CD4-positive, alpha-beta T cell treated with Interleukin-12 subunit alpha and Interleukin-12 subunit beta, for 1 hour (primary cell): ENCODE measurements around the gene TAF8.
"Not testable (repeated sequence)": the region's sequence is repeated elsewhere in the genome, so short reads cannot be mapped to it uniquely, and the experiment has no call there.

Experiments
- DNase-seq: peaks from one replicate; pipeline ENCODE4 v3.0.0-alpha.2; 2020

TAF8 gene, protein sequence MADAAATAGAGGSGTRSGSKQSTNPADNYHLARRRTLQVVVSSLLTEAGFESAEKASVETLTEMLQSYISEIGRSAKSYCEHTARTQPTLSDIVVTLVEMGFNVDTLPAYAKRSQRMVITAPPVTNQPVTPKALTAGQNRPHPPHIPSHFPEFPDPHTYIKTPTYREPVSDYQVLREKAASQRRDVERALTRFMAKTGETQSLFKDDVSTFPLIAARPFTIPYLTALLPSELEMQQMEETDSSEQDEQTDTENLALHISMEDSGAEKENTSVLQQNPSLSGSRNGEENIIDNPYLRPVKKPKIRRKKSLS

DNA sequence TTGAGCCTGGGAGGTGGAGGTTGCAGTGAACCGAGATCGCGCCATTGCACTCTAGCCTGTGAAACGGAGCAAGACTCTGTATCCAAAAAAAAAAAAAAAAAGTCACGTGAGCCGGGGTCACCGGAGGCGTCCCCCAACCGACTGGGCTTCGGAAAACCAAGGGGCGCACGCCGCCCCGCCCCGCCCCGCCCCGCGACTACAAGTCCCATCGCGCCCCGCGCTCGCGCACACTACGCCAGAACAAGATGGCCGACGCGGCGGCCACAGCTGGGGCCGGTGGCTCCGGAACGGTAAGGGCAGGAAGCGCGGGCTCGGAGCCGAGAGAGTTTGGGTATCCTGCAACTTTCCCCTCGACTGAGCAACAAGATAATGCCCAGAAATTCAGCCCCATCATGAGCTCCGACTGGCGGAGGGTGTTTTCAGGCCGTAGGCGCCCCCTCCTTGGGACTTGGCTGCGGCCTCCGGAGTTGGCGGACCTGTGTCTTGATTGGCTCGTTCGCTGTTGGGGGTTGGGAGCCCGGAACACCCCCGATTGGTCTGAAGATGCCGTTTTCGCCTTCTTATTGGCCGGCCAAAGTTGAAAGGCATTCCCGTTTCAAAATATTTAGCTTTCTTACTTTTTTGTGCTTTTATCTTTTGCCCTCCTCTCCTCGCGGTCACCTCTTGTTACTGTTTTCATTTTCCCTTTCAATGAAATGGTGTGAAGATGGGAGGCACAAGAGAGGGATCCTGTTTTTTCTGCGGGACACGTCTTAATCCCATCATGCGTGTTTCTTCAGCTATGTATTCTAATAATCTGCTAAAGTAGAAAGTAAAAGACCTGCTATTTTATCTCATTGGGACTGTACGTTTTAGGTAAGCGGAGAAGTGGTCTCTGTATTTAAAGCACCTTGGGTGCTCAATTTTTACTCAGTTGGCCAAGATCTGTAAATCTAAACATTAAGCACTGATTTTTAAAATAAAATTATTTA is at the start of gene TAF8:
Gene TAF8, plus strand, starts transcription at position 228 of the 971 bp plus-strand sequence. Its CDS starts 18 bp downstream, at position 246.
- DNase-seq, result peak; percentile 91

DNA sequence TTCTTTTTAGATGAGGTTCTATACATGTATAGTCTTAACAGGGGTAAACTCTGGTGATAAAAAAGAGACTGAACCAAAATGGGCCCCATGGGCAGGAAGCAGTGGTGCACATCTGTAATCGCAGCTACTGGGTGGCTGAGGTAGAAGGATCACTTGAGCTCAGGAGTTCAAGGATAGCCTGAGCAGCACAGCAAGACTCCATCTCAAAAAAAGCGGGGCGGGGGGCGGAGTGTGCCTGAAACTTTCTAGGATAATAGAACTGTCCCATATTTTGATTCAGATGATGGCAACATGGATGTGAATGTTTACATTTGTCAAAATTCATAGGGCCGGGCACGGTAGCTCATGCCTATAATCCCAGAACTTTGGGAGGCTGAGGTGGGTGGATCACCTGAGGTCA is 48.8 kb upstream of the TAF8 start:
- no peak for DNase-seq

DNA sequence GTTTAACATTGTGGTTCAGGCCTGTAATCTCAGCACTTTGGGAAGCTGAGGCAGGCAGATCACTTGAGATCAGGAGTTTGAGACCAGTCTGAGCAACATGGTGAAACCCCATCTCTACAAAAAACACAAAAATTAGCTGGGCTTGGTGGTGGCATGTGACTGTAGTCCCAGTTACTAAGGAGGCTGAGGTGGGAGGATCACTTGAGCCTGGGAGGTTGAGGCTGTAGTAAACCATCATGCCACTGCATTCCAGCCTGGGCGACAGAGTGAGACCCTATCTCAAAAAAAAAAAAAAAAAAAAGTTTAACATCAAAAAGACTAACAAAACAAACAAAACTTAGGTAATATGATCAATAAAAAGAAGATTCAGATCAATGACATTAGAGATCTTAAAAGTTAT is 46.7 kb upstream of the TAF8 start:
- DNase-seq, result not testable (repeated sequence)

DNA sequence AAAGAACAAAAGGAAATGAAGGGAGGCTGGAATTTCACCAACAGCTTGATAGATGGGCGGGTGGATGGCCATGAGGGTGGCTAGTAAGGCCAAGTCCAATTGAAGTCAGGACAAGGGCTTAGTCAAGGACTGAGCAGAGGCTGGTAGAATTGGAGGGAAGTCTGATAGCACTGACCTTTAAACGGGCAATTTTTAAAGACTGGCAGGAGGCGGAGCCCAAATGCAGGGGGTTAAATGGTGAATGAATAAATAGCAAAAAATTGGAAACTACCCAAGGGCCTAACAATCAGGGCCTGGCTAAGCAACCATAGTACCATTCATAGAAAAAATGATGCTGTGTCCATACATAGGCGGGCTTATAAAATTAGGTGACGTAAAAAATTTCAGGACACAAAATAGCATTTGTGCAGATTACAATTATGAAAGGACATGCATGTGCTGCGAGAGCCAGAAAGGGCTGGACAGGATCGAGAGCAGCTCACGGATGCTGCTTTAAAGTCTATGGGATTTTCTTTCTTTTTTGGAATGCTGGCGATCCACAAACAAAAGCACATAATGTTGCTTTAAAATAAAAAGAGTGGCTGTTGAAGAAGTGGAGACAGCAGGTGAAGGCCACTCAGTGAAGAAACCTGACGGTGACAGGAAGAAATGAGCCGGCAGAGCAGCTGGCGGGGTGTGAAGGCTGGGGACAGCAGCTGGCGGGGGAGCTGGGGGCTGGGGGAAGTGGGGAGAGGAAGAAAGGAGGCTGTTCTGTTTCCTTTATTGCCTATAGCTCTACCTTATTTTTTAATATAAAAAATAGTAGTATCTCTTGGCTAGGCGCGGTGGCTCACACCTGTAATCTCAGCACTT is 42.8 kb upstream of the TAF8 start:
- no peak for DNase-seq

DNA sequence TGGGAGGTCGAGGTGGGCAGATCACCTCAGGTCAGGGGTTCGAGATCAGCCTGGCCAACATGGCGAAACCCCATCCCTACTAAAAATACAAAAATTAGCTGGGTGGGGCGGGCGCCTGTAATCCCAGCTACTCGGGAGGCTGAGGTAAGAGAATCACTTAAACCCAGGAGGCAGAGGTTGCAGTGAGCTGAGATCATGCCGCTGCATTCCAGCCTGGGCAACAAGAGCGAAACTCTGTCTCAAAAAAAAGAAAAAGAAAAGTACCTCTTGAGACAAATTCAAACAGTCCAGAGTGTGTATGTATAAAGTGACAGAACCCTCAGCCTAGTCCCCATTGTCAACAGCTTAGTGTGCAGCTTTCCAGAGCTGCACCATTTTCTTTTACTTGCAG is 42.2 kb upstream of the TAF8 start:
- not testable (repeated sequence) for DNase-seq

DNA sequence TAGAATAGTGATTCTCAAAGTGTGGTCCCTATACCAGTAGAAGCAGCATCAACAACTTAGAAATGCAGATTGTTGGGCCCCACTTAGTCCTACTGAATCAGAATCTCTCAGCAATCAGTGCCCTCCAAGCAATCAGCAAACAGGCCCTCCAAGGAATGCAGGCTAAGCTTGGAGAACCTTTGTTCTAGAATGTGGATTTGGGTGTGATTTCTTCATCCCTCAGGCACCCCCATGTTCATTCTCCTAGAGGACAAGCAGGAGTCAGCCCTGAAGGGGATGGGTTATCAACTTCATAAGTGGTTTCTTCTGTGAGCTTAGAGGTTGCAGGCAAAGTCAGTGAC is 40.5 kb upstream of the TAF8 start:
- DNase-seq, result no peak

DNA sequence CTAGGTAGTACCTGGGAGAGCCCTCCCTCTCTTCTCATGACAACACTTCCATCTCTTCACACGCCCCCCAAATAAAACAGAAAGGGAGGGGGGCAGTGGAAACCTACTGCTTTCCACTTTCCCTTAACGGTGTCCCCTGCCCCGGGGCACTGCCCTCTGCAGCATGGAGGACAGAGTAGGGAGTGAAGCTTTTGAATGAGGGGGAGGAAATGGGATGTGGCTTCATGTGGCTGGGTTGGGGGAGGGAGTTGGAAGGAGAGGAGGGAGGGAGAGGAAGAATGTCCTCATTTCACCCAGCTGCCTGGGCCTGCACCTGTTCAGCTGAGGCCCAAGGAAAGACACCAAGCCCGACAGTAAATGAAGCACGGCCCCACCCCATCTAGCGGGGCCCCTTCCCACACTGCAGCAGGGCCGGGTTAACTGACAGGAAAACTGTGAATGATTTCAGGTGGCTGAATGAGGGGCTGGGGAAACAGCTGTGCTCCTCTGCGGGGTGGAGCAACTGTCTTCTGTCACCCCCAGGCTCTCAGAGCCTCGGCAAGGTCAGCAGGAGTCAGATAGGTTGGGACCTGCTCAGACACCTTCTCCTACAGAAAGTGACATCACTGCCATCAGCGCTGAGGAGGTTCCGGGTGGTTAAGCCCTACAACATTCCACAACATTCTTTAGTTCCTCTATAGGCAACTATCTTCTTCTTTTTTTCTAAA is 40.0 kb upstream of the TAF8 start:
- DNase-seq, result no peak

DNA sequence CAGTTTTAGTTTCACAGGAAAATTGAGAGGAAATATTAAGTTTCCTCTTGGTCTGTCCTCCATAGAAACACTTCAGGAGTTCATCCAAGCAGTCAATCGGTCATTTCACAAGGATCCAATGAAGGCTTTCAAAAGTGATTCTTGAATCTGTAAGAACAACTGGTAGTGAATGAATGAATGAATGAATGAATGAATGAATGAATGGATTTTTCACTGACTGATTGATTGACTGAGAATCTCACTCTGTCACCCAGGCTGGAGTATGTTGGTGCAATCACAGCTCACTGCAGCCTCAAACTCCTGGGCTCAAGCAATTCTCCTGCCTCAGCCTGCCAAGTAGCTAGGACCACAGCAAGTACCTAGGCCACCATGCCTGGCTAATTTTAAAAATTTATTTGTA is 39.4 kb upstream of the TAF8 start:
- no peak for DNase-seq

DNA sequence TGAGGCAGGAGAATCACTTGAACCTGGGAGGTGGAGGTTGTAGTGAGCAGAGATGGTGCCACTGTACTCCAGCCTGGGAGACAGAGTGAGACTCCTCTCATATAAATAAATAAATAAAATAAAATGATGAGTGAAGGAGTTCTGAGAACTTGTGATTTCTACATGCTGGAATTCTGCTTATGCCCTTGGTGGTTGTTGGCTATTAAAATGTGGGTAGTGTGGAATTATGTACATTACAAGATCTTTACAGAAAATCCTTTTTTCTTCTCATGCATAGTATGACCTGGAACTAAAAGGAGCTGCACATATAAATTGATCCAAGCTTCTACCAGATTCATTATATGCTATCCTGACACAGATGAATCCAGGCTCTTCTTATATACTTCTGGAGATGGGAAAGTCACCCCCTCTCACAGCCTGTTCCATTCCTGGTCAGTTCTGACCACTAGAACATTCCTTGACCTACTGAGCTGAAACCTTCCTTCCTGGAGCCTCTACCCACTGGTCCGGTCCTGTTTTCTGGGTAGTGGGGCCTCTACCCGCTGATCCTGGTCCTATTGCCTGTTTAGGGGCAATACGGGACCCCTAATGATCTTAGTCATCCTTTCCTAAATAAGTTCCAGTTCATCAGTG is 37.7 kb upstream of the TAF8 start:
- DNase-seq, result no peak

DNA sequence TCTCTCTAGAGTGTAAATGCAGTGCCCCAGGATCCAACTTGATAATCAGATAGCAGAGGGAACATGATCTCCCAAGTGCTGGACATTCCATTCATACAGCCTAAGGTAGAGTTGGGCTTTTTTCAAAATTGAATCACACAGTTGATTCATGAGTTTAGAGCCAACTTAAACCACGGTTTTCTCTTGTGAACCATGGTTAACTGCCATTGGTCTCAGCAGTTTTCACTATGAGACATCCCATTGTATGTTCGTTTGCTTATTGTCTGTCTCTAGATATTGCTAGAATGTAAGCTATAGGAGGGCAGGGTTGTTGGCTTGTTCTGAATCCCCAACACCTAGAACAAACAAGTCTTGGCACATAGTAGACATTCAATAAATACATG is 37.2 kb upstream of the TAF8 start:
- no peak for DNase-seq

DNA sequence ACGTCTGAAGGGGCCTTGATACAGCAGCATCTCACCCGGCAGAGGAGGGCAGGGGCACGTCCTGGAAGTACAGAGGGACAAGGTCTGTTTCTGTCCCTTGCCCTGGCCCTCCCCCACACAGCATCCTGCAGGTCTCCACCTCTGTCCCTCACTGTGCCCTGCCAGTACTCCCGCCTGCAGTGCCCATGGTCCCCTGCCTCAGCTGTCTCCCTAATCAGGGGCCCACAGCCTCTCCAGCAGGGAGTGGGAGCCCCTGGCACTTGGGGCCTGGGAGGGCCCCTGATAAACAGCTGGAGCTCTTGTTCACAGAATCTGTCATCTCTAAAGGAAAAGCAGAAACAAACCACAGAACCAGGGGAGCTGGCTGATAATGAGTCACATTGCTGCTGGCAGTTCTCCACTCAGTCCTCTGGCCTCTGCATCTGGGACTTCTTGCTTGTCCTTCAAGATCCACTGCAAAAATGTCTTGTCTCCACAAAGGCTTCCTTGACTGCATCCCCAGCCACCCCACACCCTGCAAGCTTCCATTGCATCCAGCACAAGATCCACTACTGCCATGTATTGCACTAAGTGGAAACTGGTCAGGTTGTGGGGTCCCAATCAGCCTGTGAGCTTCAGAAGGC is 33.2 kb upstream of the TAF8 start:
- DNase-seq, result no peak

DNA sequence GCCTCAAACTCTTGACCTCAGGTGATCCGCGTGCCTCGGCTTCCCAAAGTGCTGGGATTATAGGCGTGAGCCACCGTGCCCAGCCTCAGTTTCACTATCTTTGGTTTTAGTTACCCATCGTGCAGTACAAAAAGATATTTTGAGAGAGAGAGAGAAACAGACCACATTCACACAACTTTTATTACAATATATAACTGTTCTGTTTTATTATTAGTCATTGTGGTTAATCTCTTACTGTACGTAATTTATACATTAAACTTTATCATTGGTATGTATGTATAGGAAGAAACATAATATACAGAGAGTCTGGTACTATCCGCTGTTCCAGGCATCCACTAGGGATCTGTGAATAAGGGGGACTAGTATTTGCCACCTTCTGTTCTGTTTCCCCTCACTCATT is 29.4 kb upstream of the TAF8 start:
- no peak for DNase-seq

DNA sequence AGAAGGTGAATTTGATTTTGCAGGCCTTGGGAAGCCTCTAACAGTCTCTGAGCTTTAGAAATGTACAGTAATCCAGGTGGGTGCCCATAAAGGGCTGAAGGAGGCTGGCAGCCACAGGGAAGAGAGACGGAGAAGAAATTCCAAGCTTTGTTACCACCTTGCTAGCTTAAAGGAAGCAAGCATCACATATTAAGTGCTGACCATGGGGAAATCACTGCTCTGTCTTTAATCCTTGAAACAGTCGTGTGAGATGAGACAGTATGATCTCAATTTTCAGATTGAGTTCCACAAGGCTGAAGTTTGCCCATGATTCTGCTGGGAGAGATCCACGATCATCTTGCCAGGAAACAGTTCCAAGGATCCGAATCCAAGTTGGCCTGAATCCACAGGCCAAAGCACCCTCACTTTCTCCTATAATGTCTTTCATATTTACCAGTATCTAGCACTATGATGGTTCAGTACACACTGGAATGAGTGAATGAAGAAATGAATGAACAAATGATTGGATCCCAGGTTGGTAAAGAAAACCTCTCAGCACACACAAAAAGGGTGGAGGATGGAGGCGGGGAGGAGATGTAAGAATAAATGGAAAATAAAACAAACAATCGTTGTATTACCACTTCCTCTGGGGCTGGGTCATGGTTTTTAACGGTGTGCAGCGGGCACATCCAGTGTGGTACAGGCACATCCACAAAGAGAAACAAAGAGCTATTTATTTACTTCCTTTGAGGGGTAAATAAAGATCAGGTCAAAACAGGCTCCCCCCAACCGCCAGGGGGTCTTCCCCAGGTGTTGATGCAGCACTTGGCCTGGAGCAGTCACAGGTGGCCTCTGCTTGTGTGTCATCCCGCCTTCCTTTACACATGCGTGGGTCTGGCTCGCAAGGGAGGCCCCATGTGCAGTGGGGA is 28.2 kb upstream of the TAF8 start:
- peak; percentile 61 for DNase-seq

DNA sequence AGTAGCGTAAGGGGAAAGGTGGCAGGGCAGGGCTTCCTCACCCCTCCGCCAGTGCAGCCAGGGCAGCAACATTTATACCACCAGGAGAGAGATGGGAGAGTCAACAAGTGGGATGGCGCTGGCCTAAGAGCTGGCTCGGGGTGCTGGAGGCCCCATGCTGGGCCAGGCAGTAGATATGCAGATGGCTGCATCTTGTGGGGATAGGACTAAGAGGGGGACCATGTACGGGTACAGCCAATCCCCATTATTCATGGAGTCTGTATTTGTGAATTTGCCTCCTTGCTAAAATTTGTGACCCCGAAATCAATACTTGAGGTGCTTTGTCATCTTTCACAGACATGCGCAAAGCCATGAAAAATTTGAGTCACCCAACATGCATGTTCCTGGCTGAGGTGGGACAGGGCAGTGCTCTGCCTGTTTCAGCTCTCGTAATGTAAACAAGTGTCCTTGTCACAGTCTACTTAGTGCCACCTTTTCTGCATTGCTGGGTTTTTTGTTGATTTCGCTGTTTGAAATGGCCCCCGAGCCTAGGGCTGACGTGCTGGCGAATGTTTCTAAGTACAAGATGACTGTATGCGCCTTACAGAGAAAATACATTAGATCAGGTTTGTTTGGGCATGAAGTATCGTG is 27.5 kb upstream of the TAF8 start:
- DNase-seq, result no peak

DNA sequence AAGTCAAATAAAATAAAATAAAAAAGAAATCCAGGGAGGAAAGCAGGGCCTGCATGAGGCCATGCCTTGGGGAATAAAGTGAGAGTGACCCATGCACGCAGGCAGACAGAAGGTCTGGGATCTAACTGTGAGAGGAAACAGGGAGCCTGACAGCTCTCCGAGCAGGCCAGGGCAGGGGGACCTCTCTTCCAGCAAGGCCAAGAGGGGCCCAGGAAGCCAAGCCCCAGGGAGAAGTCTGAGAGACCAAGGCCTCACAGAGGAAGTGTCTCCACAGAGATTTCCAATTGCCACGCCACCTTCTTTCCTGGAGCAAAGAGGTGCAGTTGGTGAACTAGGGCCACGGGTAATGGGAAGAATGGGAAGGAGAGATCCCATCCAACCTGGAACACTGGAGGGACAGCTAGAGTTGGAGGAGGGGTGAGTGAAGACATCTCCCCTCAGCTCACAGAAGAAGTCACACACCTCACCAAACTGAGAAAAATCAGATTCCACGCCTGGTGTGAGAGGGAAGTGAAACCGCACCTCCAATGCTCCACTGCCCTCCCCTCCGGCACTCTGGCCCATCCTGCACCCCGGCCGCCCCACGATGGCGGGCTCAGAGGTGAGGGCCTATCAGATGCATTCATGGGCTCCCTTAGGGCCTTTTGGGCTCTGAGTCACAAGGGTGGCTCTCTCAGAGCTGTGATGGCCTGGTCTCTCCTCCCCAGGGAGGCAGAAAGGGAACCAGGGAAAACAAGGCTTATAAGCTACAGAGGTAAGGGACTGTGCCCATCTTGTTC is 25.1 kb upstream of the TAF8 start:
- DNase-seq, result no peak

DNA sequence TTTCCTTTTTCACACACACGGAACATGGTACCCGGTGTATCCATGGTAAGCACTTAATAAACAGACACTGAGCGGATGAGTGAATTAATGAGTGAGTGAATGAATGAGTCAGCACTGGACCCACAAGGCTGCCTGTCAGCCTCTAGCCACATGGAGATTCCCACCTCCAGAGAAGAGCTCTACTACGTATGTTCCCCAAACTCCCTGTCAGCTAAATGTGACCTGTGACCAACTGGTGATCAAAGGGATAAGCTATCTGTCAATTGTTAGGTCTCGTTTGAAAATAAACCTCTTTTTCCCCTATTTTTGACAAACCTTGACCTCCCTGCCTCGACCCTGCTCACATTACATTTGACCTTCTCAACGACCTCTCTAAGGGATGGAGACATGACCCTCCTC is 24.5 kb upstream of the TAF8 start:
- no peak for DNase-seq

DNA sequence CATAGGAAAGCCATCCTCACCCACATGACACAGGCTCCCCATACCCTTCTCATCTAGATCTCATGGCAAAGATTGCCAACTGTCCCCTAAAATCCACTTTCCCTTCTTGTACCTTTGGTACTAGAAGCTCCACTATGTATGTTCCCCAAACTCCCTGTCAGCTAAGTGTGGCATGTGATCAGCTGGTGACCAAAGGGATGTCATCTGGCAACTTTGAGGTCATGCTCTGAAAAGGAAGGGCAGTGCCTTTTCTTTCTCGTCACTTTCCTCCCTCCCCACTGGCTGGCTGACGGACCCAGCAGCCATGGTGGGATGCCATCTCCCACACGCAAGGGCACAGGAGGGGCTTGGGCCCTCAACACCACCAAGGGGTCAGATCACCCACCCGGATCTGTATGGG is 23.8 kb upstream of the TAF8 start:
- DNase-seq, result no peak

DNA sequence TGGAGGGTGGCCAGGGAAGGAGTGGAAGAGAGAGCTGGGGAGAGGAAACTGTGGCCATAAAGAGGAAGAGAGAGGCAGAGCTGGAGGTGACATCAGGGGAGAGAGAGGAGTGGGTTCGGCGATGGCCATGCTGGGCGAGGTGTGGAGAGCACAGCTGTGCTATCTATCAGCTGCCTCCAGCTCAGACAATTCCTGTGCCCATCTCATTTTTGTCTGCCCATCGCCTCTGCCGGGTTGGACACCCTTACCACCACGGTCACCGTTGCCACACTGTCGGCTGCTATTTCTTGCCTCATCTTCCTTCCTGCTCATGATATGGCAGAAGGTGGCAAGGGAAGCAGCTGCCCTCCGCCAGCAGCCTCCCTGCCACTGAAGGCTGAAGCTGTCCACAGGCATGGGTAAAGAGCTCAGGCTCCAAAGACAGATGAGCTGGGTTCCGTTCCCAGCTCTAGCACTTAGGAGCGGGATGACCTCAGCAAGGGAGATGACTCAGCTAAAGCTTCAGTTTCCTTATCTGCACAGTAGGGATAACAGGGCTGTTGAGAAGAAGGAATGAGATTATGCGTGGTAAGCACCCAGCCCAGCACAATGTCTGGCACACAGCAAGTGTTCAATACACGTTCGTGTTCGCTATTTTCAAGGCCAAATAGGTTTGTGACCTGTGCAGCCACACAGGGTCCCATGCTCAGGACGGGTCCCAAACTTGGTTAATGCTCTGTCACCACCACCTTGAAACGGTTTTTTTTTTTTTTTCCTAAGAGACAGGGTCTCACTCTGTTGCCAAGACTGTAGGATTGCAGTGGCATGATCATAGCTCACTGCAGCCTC is 21.9 kb upstream of the TAF8 start:
- no peak for DNase-seq
